Measurements from ENCODE around the gene PPP1R2C. TPM values are rescaled to one million over a fixed set of nuclear protein-coding genes. Genes with fewer than 3 reads are reported as not detected.

Gene PPP1R2C
- total and polyA plus RNA-seq, 2 of the 8 experiments (the other 6 are each of a cell fraction or from before 2014, with no cell fraction given) = not detected

DNA sequence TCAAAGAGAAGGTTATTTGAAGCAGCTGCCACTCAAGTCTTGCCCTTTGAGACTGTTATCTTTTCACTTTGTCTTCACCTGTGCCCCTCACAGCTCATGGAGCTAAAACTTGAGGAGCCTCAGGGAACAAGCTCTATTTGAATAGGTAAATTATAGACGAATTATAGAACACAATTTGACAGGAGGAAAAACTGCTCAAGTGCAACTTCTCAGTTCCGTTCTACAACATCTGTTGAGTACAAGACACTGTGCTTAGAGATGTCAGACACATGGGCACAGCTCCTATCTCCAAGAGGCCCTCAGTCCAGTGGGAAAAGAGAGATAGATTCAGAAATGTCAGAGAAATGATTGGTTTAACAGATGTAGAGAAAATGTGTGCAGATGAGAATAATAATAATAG, 5.1 kb downstream of the PPP1R2C start:
- no peak overlapping the region for H3K27ac ChIP-seq (ENCODE audit: low read depth, low read length)
- H2BK15ac ChIP-seq (ENCODE audit: low read length) = no peak overlapping the region
- no peaks in the 10 kb centered on the region for H3K79me1 ChIP-seq (ENCODE audit: low read depth, low read length)
- FAIRE-seq = no peak
- H3K56ac ChIP-seq (replicated peaks; ENCODE audit: insufficient read length, low read depth, low read length) = no peak overlapping the region
- H3K36me3 ChIP-seq (ENCODE audit: control insufficient read depth in 2 of 4, insufficient read depth in 4 of 4, low read length in 3 of 4) = no peaks in the 10 kb centered on the region; a peak in 1 of 8 replicates
- no peaks in the 10 kb centered on the region for H3K4me1 ChIP-seq (replicated peaks in 1 of 4; ENCODE audit: control insufficient read depth in 3 of 4, insufficient read depth in 4 of 4, low read length in 3 of 4)
- no peak overlapping the region for H3K4ac ChIP-seq (replicated peaks; ENCODE audit: insufficient read length, low read depth, low read length)
- no peak overlapping the region for H2AFZ ChIP-seq (ENCODE audit: low read length)
- H4K5ac ChIP-seq (ENCODE audit: insufficient read length, low read depth, low read length) = no peak overlapping the region
- H2BK12ac ChIP-seq (ENCODE audit: low read depth, low read length) = no peak overlapping the region
- 89% methylated on average over 2 of the region's 2 CpGs; no CpG with 5 or more reads in 1 of the 2 experiments for WGBS, 2 experiments (ENCODE audit: extremely low coverage in 1 of 2, insufficient coverage in 1 of 2, insufficient read length in 1 of 2, insufficient replicate concordance in 2 of 2, low coverage in 1 of 2, low lambda C conversion rate in 2 of 2, missing lambda C conversion rate in 1 of 2)
- no peak overlapping the region for H3K23ac ChIP-seq (ENCODE audit: insufficient read length)
- H4K8ac ChIP-seq (ENCODE audit: extremely low read depth, insufficient read depth, low read length) = no peak overlapping the region
- H2BK20ac ChIP-seq (ENCODE audit: low read length) = no peak overlapping the region
- H3K4me3 ChIP-seq (ENCODE audit: extremely low read depth in 1 of 4, insufficient read depth in 2 of 4, low read depth in 3 of 4, low read length in 4 of 4) = no peak overlapping the region
- no peak overlapping the region for H3K9ac ChIP-seq (replicated peaks in 1 of 4; ENCODE audit: extremely low read depth in 1 of 4, low read depth in 3 of 4, low read length in 3 of 4)
- no peaks in the 10 kb centered on the region for H4K20me1 ChIP-seq (replicated peaks in 1 of 2; ENCODE audit: control insufficient read depth in 1 of 2, insufficient read depth in 2 of 2, low read length in 2 of 2)
- H3K79me2 ChIP-seq (ENCODE audit: control insufficient read depth in 1 of 2, insufficient read depth in 2 of 2, low read length in 2 of 2) = no peaks in the 10 kb centered on the region
- H3K27me3 ChIP-seq (replicated peaks in 1 of 4; ENCODE audit: control insufficient read depth in 3 of 4, extremely low read depth in 1 of 4, insufficient read depth in 3 of 4, low read length in 3 of 4) = no peaks in the 10 kb centered on the region
- no peak overlapping the region for H3K18ac ChIP-seq (ENCODE audit: extremely low read depth, low read length)
- CTCF ChIA-PET (ENCODE audit: partially characterized antibody) = no interaction called here
- H4K91ac ChIP-seq (replicated peaks; ENCODE audit: insufficient read length, low read length) = no peak overlapping the region
- DNase-seq (ENCODE audit: low read depth in 1 of 2, low spot score in 2 of 2) = no peak
- POLR2A ChIA-PET (ENCODE audit: partially characterized antibody) = no interaction called here
- H3K14ac ChIP-seq (ENCODE audit: insufficient read length) = no peak overlapping the region
- no peak overlapping the region for H3K4me2 ChIP-seq (ENCODE audit: insufficient read depth in 1 of 2, low read depth in 2 of 2, low read length in 2 of 2)
- no peak overlapping the region for H2BK120ac ChIP-seq (replicated peaks; ENCODE audit: low read depth, low read length)
- TF ChIP-seq, protein P1, sequence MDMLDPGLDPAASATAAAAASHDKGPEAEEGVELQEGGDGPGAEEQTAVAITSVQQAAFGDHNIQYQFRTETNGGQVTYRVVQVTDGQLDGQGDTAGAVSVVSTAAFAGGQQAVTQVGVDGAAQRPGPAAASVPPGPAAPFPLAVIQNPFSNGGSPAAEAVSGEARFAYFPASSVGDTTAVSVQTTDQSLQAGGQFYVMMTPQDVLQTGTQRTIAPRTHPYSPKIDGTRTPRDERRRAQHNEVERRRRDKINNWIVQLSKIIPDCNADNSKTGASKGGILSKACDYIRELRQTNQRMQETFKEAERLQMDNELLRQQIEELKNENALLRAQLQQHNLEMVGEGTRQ (IDR thresholded peaks at IDR 0.05; ENCODE audit: low read length) = no peak
- TF ChIP-seq CTBP2 (IDR thresholded peaks at IDR 0.05; ENCODE audit: borderline replicate concordance, insufficient read depth, insufficient read length, low read length) (no peak), TBP (IDR thresholded peaks at IDR 0.05; ENCODE audit: low read depth, low read length) (no peak), GABPA (IDR thresholded peaks at IDR 0.05; ENCODE audit: borderline replicate concordance, insufficient read depth, low read length) (no peak), CHD2 (IDR thresholded peaks at IDR 0.05; ENCODE audit: low read length) (no peak)
- no peaks in the 10 kb centered on the region for H3K23me2 ChIP-seq (ENCODE audit: low read depth, low read length)
- H3K9me3 ChIP-seq (ENCODE audit: insufficient read depth in 2 of 2, low read depth in 1 of 2, low read length in 1 of 2) = peaks cover 0 to under 1% of the 10 kb centered on the region in 2 experiments; a peak in 1 of 4 replicates
- H2AK5ac ChIP-seq (ENCODE audit: low read depth, low read length) = no peak overlapping the region
- H2BK5ac ChIP-seq (ENCODE audit: low read depth, low read length) = no peak overlapping the region
